Left lobe of liver (tissue), 1 donor: Measurements from ENCODE around the gene CHRNB1. TPM values are rescaled to one million over a fixed set of nuclear protein-coding genes. Genes with fewer than 3 reads are reported as not detected.

Experiments
- total RNA-seq: library from RNA; stranded (reverse); gene quantifications from one replicate; pipeline ENCODE4 v1.2.1, GENCODE V29; 2021
- donor health status: DM: no; HTN: yes; CAD: no.

CHRNB1 gene
- total RNA-seq, 1 donor from 2014 or later: 10.9 TPM

Other genes with a start within 250 kb of the CHRNB1 start
- 5.5 TPM for gene DLG4, start 225.2 kb upstream of the CHRNB1 start, total RNA-seq
- gene ACADVL, start 225.1 kb upstream of the CHRNB1 start, total RNA-seq: 1,044 TPM
- gene DVL2, start 210.5 kb upstream of the CHRNB1 start, total RNA-seq: 10.0 TPM
- gene PHF23, start 205.6 kb upstream of the CHRNB1 start, total RNA-seq: 16.5 TPM
- 235 TPM for gene GABARAP, start 202.6 kb upstream of the CHRNB1 start, total RNA-seq
- gene CTDNEP1, start 193.3 kb upstream of the CHRNB1 start, total RNA-seq: 35.1 TPM
- 27.5 TPM for gene ELP5, start 192.8 kb upstream of the CHRNB1 start, total RNA-seq
- gene CLDN7, start 182.6 kb upstream of the CHRNB1 start, total RNA-seq: 20.5 TPM
- 0.48 TPM for gene SLC2A4, start 163.3 kb upstream of the CHRNB1 start, total RNA-seq
- gene YBX2, start 150.4 kb upstream of the CHRNB1 start, total RNA-seq: 0.81 TPM
- gene EIF5A, start 137.4 kb upstream of the CHRNB1 start, total RNA-seq: 242 TPM
- 21.2 TPM for gene GPS2, start 129.7 kb upstream of the CHRNB1 start, total RNA-seq
- gene NEURL4, start 115.7 kb upstream of the CHRNB1 start, total RNA-seq: 17.0 TPM
- 3.4 TPM for gene ACAP1, start 108.5 kb upstream of the CHRNB1 start, total RNA-seq
- gene KCTD11, start 92.9 kb upstream of the CHRNB1 start, total RNA-seq: 2.6 TPM
- not detected for gene TMEM95, start 89.9 kb upstream of the CHRNB1 start, total RNA-seq
- gene TNK1, start 64.0 kb upstream of the CHRNB1 start, total RNA-seq: 5.2 TPM
- 7.0 TPM for gene PLSCR3, start 50.5 kb upstream of the CHRNB1 start, total RNA-seq
- 80.1 TPM for gene TMEM256, start 41.0 kb upstream of the CHRNB1 start, total RNA-seq
- 3.9 TPM for gene NLGN2, start 37.2 kb upstream of the CHRNB1 start, total RNA-seq
- gene SPEM1, start 24.7 kb upstream of the CHRNB1 start, total RNA-seq: not detected
- not detected for gene SPEM2, start 19.4 kb upstream of the CHRNB1 start, total RNA-seq
- gene SPEM3, start 16.2 kb upstream of the CHRNB1 start, total RNA-seq: not detected
- 4.0 TPM for gene TMEM102, start 9.6 kb upstream of the CHRNB1 start, total RNA-seq
- gene FGF11, start 5.5 kb upstream of the CHRNB1 start, total RNA-seq: 0.86 TPM
- 7.9 TPM for gene ZBTB4, start 34.6 kb downstream of the CHRNB1 start, total RNA-seq
- gene SLC35G6, start 36.4 kb downstream of the CHRNB1 start, total RNA-seq: not detected
- 55.9 TPM for gene POLR2A, start 39.3 kb downstream of the CHRNB1 start, total RNA-seq
- gene TNFSF12, start 104.0 kb downstream of the CHRNB1 start, total RNA-seq: 9.3 TPM
- 5.9 TPM for gene TNFSF13, start 113.7 kb downstream of the CHRNB1 start, total RNA-seq
- 14.1 TPM for gene SENP3, start 116.9 kb downstream of the CHRNB1 start, total RNA-seq
- 44.2 TPM for gene CD68, start 134.6 kb downstream of the CHRNB1 start, total RNA-seq
- gene MPDU1, start 138.8 kb downstream of the CHRNB1 start, total RNA-seq: 49.4 TPM
- 0.20 TPM for gene SOX15, start 145.0 kb downstream of the CHRNB1 start, total RNA-seq
- 19.0 TPM for gene FXR2, start 169.8 kb downstream of the CHRNB1 start, total RNA-seq
- 100 TPM for gene SAT2, start 182.8 kb downstream of the CHRNB1 start, total RNA-seq
- gene SHBG, start 185.1 kb downstream of the CHRNB1 start, total RNA-seq: 4.6 TPM
- gene ATP1B2, start 205.9 kb downstream of the CHRNB1 start, total RNA-seq: 1.3 TPM
- 13.6 TPM for gene TP53, start 242.4 kb downstream of the CHRNB1 start, total RNA-seq
- 4.9 TPM for gene WRAP53, start 243.4 kb downstream of the CHRNB1 start, total RNA-seq